ENCODE results near the gene TMEM198. TPM values are rescaled to one million over a fixed set of nuclear protein-coding genes. Genes with fewer than 3 reads are reported as not detected.

TMEM198 gene
- total RNA-seq, 2 experiments from 2014 or later, result 2.5 to 6.6 TPM

DNA sequence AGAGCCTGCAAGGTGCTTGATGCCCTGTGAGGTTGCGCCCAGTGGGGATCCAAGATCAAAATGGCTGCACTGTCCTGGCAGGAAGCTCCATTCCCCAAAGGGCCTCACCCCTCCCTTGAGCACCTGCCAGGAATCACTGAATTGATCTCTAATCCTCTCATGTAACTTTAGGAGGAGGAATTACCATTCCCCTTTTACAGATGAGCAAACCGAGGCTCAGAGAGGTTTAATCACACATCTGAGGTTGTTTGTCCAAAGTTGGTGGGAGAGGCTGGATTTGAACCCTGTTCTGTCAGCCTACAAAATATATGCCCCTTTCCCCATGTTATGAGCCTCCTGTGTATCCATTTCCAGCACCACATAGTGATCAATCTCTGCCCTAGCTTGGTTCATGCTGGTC is 19.0 kb upstream of the TMEM198 start:
- Histone ChIP-seq H3K27ac (ENCODE audit: low read depth, low read length, poor library complexity, severe bottlenecking) (no peak overlapping the region), H3K4me1 (ENCODE audit: insufficient read depth, low read length, poor library complexity, severe bottlenecking) (no peaks in the 10 kb centered on the region), H2AFZ (ENCODE audit: low read length) (no peak overlapping the region), H3K79me2 (ENCODE audit: insufficient read depth, low read depth, low read length) (no peaks in the 10 kb centered on the region), H4K20me1 (ENCODE audit: insufficient read depth, low read length) (no peaks in the 10 kb centered on the region), H3K4me2 (ENCODE audit: low read length) (no peak overlapping the region), H3K4me3 (ENCODE audit: low read depth, low read length, poor library complexity, severe bottlenecking) (no peak overlapping the region), H3K9me2 (ENCODE audit: insufficient read depth, low read length) (no peaks in the 10 kb centered on the region), H3K36me3 (ENCODE audit: insufficient read depth, low read length) (no peaks in the 10 kb centered on the region), H3K9me3 (ENCODE audit: low read length) (no peaks in the 10 kb centered on the region)
- TF ChIP-seq CTCF (conservative IDR thresholded peaks at IDR 0.05; ENCODE audit: low read length) (no peak), EZH2phosphoT487 (IDR thresholded peaks at IDR 0.05; ENCODE audit: borderline replicate concordance, low read depth, low read length) (no peak)
- ChIA-PET POLR2A (interaction anchor here (0.6 to 1.0 kb wide), 2 partner anchors 50 to 53 kb away, joined by 3 to 4 read pairs; no protein-coding TSS in a partner anchor), CTCF (ENCODE audit: unreplicated experiment) (no interaction called here)
- intact Hi-C loops (cut with micrococcal nuclease; ENCODE audit: unreplicated experiment), result no loop called here
- no TSS peak for BruUV-seq (replicated peaks)
- DNase-seq (ENCODE audit: low spot score), result no peak

GRCh38 chr2:219525533-219526232 is 18.1 kb upstream of the TMEM198 start:
- Histone ChIP-seq H3K79me2 (ENCODE audit: insufficient read depth, low read depth, low read length) (no peaks in the 10 kb centered on the region), H2AFZ (ENCODE audit: low read length) (no peak overlapping the region), H4K20me1 (ENCODE audit: insufficient read depth, low read length) (no peaks in the 10 kb centered on the region), H3K4me2 (ENCODE audit: low read length) (no peak overlapping the region), H3K9me2 (ENCODE audit: insufficient read depth, low read length) (no peaks in the 10 kb centered on the region), H3K4me3 (ENCODE audit: low read depth, low read length, poor library complexity, severe bottlenecking) (no peak overlapping the region), H3K36me3 (ENCODE audit: insufficient read depth, low read length) (no peaks in the 10 kb centered on the region), H3K4me1 (ENCODE audit: insufficient read depth, low read length, poor library complexity, severe bottlenecking) (no peaks in the 10 kb centered on the region), H3K9me3 (ENCODE audit: low read length) (no peaks in the 10 kb centered on the region), H3K27ac (ENCODE audit: low read depth, low read length, poor library complexity, severe bottlenecking) (no peak overlapping the region)
- TF ChIP-seq EZH2phosphoT487 (IDR thresholded peaks at IDR 0.05; ENCODE audit: borderline replicate concordance, low read depth, low read length) (no peak), CTCF (conservative IDR thresholded peaks at IDR 0.05; ENCODE audit: low read length) (no peak)
- POLR2A ChIA-PET, result no interaction called here
- intact Hi-C loops (cut with micrococcal nuclease; ENCODE audit: unreplicated experiment), result no loop called here
- CTCF ChIA-PET (ENCODE audit: unreplicated experiment), result no interaction called here
- BruUV-seq (replicated peaks), result no TSS peak
- no peak for DNase-seq (ENCODE audit: low spot score)

DNA sequence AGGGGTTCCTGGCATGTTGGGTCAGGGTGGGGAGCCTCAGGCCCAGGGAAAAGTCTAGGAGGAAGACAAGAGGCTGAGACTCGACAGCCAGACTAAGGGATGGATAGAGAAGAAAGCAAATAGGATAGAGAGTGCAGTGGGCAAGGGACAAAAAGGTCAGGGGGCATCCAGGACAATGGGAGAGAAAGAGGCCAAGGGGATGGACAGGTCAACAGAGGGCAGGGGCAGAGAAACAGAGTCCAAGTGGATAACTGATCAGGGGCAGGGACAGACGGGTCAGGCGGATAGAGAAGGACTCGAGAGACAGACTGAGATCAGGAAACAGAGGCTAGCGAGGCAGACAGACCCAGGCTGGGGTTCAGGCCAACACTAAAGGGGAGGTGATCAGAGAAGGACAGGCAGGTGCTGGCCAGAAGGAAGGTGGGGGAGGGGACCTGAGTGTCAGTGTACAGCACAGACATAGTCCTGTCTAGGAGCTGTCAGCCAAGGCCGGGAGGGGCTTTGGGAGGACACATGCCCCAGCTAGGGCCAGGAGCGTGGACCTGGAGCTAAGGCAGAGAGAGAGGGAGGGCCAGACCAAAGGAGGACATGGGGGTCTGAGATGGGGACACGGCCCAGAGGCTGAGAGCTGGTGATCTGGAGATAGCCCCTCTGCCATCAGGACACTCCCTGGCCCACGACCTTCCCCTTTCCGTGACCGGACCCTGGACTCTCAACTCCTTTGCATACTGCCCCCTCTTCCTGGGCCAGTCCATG is 17.3 kb upstream of the TMEM198 start:
- H3K9me3 ChIP-seq (ENCODE audit: low read length), result no peaks in the 10 kb centered on the region
- DNase-seq (ENCODE audit: low spot score), result no peak
- H4K20me1 ChIP-seq (ENCODE audit: insufficient read depth, low read length), result no peaks in the 10 kb centered on the region
- no peak overlapping the region for H3K27ac ChIP-seq (ENCODE audit: low read depth, low read length, poor library complexity, severe bottlenecking)
- no peaks in the 10 kb centered on the region for H3K79me2 ChIP-seq (ENCODE audit: insufficient read depth, low read depth, low read length)
- no TSS peak for BruUV-seq (replicated peaks)
- CTCF ChIA-PET (ENCODE audit: unreplicated experiment), result no interaction called here
- no peaks in the 10 kb centered on the region for H3K9me2 ChIP-seq (ENCODE audit: insufficient read depth, low read length)
- no peak overlapping the region for H2AFZ ChIP-seq (ENCODE audit: low read length)
- intact Hi-C loops (cut with micrococcal nuclease; ENCODE audit: unreplicated experiment), result no loop called here
- no peaks in the 10 kb centered on the region for H3K36me3 ChIP-seq (ENCODE audit: insufficient read depth, low read length)
- no peak overlapping the region for H3K4me3 ChIP-seq (ENCODE audit: low read depth, low read length, poor library complexity, severe bottlenecking)
- no peak overlapping the region for H3K4me2 ChIP-seq (ENCODE audit: low read length)
- H3K4me1 ChIP-seq (ENCODE audit: insufficient read depth, low read length, poor library complexity, severe bottlenecking), result no peaks in the 10 kb centered on the region
- POLR2A ChIA-PET, result no interaction called here
- TF ChIP-seq CTCF (conservative IDR thresholded peaks at IDR 0.05; ENCODE audit: low read length) (no peak), EZH2phosphoT487 (IDR thresholded peaks at IDR 0.05; ENCODE audit: borderline replicate concordance, low read depth, low read length) (no peak)
